H9 (cell line): ENCODE measurements around the gene PAX8. TPM values are rescaled to one million over a fixed set of nuclear protein-coding genes. Genes with fewer than 3 reads are reported as not detected.

Experiments
- DNase-seq: peaks from one replicate; pipeline ENCODE4 v3.0.0-alpha.2; 2017
- H2AFZ ChIP-seq: one replicate; pipeline ENCODE4 v1.6.1; 2013; ENCODE audit warnings: mild to moderate bottlenecking, low read length, control low read depth, moderate library complexity
- H2AK5ac ChIP-seq: 2 replicates; pipeline ENCODE4 v1.6.1; 2013; ENCODE audit warnings: low read length, control low read depth, mixed read lengths; ENCODE audit not compliant: insufficient read length
- H2BK120ac ChIP-seq: one replicate; pipeline ENCODE4 v1.6.1; 2013; ENCODE audit warnings: low read depth, mild to moderate bottlenecking, low read length, control low read depth, inconsistent platforms; ENCODE audit not compliant: poor library complexity, severe bottlenecking
- H2BK12ac ChIP-seq: 2 replicates; pipeline ENCODE4 v1.6.1; 2013; ENCODE audit warnings: low read length, control low read depth, mixed read lengths, low read depth; ENCODE audit not compliant: insufficient read length
- H2BK15ac ChIP-seq: 2 replicates; pipeline ENCODE4 v1.6.1; 2013; ENCODE audit warnings: low read depth, low read length, control low read depth
- H2BK20ac ChIP-seq: one replicate; pipeline ENCODE4 v1.6.1; 2013; ENCODE audit warnings: low read depth, mild to moderate bottlenecking, low read length, control low read depth, inconsistent platforms; ENCODE audit not compliant: poor library complexity, severe bottlenecking
- H2BK5ac ChIP-seq: 2 replicates; pipeline ENCODE4 v1.6.1; 2013; ENCODE audit warnings: low read length, control low read depth, mixed read lengths; ENCODE audit not compliant: insufficient read length
- H3K14ac ChIP-seq: 2 replicates; pipeline ENCODE4 v1.6.1; 2013; ENCODE audit warnings: low read length, control low read depth; ENCODE audit not compliant: insufficient read depth
- H3K18ac ChIP-seq: 2 replicates; pipeline ENCODE4 v1.6.1; 2013; ENCODE audit warnings: low read depth, mild to moderate bottlenecking, mixed read lengths, low read length, control low read depth; ENCODE audit not compliant: insufficient read length
- H3K23ac ChIP-seq: 2 replicates; pipeline ENCODE4 v1.6.1; 2013; ENCODE audit warnings: low read length, control low read depth, mixed read lengths, low read depth; ENCODE audit not compliant: insufficient read length
- H3K23me2 ChIP-seq: 2 replicates; pipeline ENCODE4 v1.6.1; 2013; ENCODE audit warnings: low read depth, mild to moderate bottlenecking, mixed read lengths, low read length, control low read depth; ENCODE audit not compliant: insufficient read length, poor library complexity, severe bottlenecking
- H3K27ac ChIP-seq: 2 replicates; pipeline ENCODE4 v1.5.1; 2013; ENCODE audit warnings: low read length, control low read depth, mixed read lengths, low read depth; ENCODE audit not compliant: insufficient read length
- H3K27me3 ChIP-seq: 2 replicates; pipeline ENCODE4 v1.6.1; 2013; ENCODE audit warnings: low read length, control low read depth, inconsistent platforms; ENCODE audit not compliant: insufficient read depth
- H3K4ac ChIP-seq: 2 replicates; pipeline ENCODE4 v1.6.1; 2013; ENCODE audit warnings: low read depth, mild to moderate bottlenecking, control low read depth, inconsistent platforms, low read length, moderate library complexity
- H3K4me1 ChIP-seq: 2 replicates; pipeline ENCODE4 v1.6.1; 2013; ENCODE audit warnings: low read length, control low read depth, inconsistent platforms; ENCODE audit not compliant: insufficient read depth
- H3K4me2 ChIP-seq: 2 replicates; pipeline ENCODE4 v1.6.1; 2013; ENCODE audit warnings: low read length, control low read depth, mixed read lengths; ENCODE audit not compliant: insufficient read length, insufficient read depth
- H3K56ac ChIP-seq: 2 replicates; pipeline ENCODE4 v1.6.1; 2013; ENCODE audit warnings: low read depth, mild to moderate bottlenecking, mixed read lengths, low read length, control low read depth; ENCODE audit not compliant: insufficient read length
- H3K79me1 ChIP-seq: 2 replicates; pipeline ENCODE4 v1.6.1; 2013; ENCODE audit warnings: low read depth, mild to moderate bottlenecking, moderate library complexity, low read length, control low read depth, inconsistent platforms; ENCODE audit not compliant: insufficient read depth, poor library complexity, severe bottlenecking
- H3K79me2 ChIP-seq: 2 replicates; pipeline ENCODE4 v1.6.1; 2013; ENCODE audit warnings: low read length, control low read depth, inconsistent platforms; ENCODE audit not compliant: insufficient read depth
- H3K9ac ChIP-seq: 2 replicates; pipeline ENCODE4 v1.6.1; 2013; ENCODE audit warnings: low read length, control low read depth, mixed read lengths; ENCODE audit not compliant: insufficient read length; ENCODE audit errors: extremely low read depth
- H3K9me3 ChIP-seq: one replicate; pipeline ENCODE4 v1.6.1; 2013; ENCODE audit warnings: low read depth, low read length, inconsistent platforms; ENCODE audit not compliant: control insufficient read depth
- H3T11ph ChIP-seq: one replicate; pipeline ENCODE4 v1.6.1; 2013; ENCODE audit warnings: mild to moderate bottlenecking, low read length, control low read depth, inconsistent platforms
- H4K20me1 ChIP-seq: one replicate; pipeline ENCODE4 v1.6.1; 2013; ENCODE audit not compliant: control insufficient read depth, insufficient read length, insufficient read depth
- H4K5ac ChIP-seq: 2 replicates; pipeline ENCODE4 v1.6.1; 2013; ENCODE audit warnings: low read depth, mild to moderate bottlenecking, mixed read lengths, low read length, control low read depth; ENCODE audit not compliant: insufficient read length
- H4K8ac ChIP-seq: replicated peaks from 2 replicates; pipeline ENCODE4 v1.6.1; 2013; ENCODE audit warnings: low read length, control low read depth, mixed read lengths, low read depth; ENCODE audit not compliant: insufficient read length
- H4K91ac ChIP-seq: 2 replicates; pipeline ENCODE4 v1.6.1; 2013; ENCODE audit warnings: low read depth, mild to moderate bottlenecking, moderate library complexity, mixed read lengths, low read length, control low read depth; ENCODE audit not compliant: insufficient read length
- H3K27ac Mint-ChIP-seq, 3 experiments: 2 replicates in 2 of 3; 3 replicates in 1 of 3; pipeline ENCODE4 v1.8.0; 2020 to 2021; ENCODE audit warnings: mixed read lengths in 3 of 3, mild to moderate bottlenecking in 1 of 3, moderate library complexity in 1 of 3
- H3K27me3 Mint-ChIP-seq: 2 replicates; pipeline ENCODE4 v1.8.0; 2021; ENCODE audit warnings: low read depth, mild to moderate bottlenecking, moderate library complexity, mixed read lengths
- H3K36me3 Mint-ChIP-seq, 3 experiments: 2 replicates in 2 of 3; 3 replicates in 1 of 3; pipeline ENCODE4 v1.8.0; 2020 to 2021; ENCODE audit warnings: low read depth in 3 of 3, mixed read lengths in 3 of 3; ENCODE audit not compliant: insufficient read depth in 1 of 3
- H3K4me1 Mint-ChIP-seq, 2 experiments: 2 replicates each; pipeline ENCODE4 v1.8.0; 2020; ENCODE audit warnings: mixed read lengths in 2 of 2
- H3K4me3 Mint-ChIP-seq, 2 experiments: 2 replicates in 1 of 2; 3 replicates in 1 of 2; pipeline ENCODE4 v1.8.0; 2020 to 2021; ENCODE audit warnings: mild to moderate bottlenecking in 2 of 2, mixed read lengths in 2 of 2, moderate library complexity in 1 of 2
- H3K9me3 Mint-ChIP-seq, 2 experiments: 2 replicates in 1 of 2; 3 replicates in 1 of 2; pipeline ENCODE4 v1.8.0; 2020; ENCODE audit warnings: mild to moderate bottlenecking in 2 of 2, mixed read lengths in 2 of 2, moderate library complexity in 1 of 2
- WGBS: extraction: QIAGEN DNeasy Blood & Tissue Kit; methylation state at CpG from one replicate; pipeline ENCODE4 v1.1.7; 2013; ENCODE audit warnings: missing lambda C conversion rate, low lambda C conversion rate, mixed read lengths; ENCODE audit not compliant: insufficient read length; ENCODE audit errors: extremely low coverage; 5-methylcytosine and 5-hydroxymethylcytosine counted together
- total RNA-seq: library from RNA; stranded (reverse); gene quantifications from 2 replicates; pipeline ENCODE4 v1.2.1, GENCODE V29; 2021
- TF ChIP-seq, protein P1 (sequence below): fragments of 200-600 bp; sonication (generic); conservative IDR thresholded peaks from 3 replicates; pipeline ENCODE4 v1.8.0; 2021; ENCODE audit warnings: antibody characterized with exemption, mild to moderate bottlenecking

PAX8 gene
- total RNA-seq, 1 experiment from 2014 or later, result not detected

DNA sequence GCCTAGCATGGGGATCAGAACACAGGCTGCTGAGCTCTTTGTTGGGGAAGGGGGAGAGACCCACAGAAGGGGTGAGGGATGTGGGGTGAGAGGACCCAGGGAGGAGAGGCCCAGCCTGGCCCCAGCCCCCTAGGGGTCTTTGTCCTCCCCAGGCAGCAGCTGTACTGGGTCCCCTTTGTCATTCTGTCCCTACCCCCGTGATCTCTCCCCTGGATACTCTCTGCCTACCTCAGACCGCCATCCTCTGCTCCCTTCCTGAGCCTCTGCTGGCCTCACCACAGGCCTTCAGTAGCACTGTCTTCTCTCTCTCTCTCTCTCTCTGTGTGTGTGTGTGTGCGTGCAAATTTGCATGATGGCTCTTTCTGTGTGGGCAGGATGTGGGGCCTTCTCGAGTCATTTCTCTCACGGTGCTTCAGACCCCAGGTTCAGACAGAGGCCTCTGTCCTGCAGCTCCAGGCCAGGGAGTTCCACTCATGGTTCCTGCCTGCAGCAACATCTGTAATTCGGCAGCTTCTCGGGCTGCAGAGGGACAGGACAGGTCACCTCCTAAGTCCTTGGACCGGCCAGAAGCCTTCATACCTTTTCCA lies 103.6 kb downstream of the PAX8 start:
- H4K5ac ChIP-seq, result no peak overlapping the region
- no peak overlapping the region for H2BK5ac ChIP-seq
- no peaks in the 10 kb centered on the region for H4K20me1 ChIP-seq
- Mint-ChIP-seq H3K4me1 (peaks cover 20 to 25% of the 10 kb centered on the region in 2 experiments), H3K9me3 (no peaks in the 10 kb centered on the region), H3K36me3 (no peaks in the 10 kb centered on the region; a peak in 2 of 7 replicates), H3K27ac (no peak overlapping the region), H3K4me3 (no peak overlapping the region), H3K27me3 (peaks cover under 1% of the 10 kb centered on the region)
- no peak overlapping the region for H3T11ph ChIP-seq
- no peaks in the 10 kb centered on the region for H3K9me3 ChIP-seq
- no peaks in the 10 kb centered on the region for H3K27me3 ChIP-seq
- no peak overlapping the region for H3K18ac ChIP-seq
- H2BK120ac ChIP-seq, result no peak overlapping the region
- no peak overlapping the region for H2BK20ac ChIP-seq
- H3K79me1 ChIP-seq, result no peaks in the 10 kb centered on the region
- H2BK15ac ChIP-seq, result no peak overlapping the region
- DNase-seq, result no peak
- no peak overlapping the region for H3K27ac ChIP-seq
- no peaks in the 10 kb centered on the region for H3K23me2 ChIP-seq
- H2AFZ ChIP-seq, result no peak overlapping the region
- no peaks in the 10 kb centered on the region; the same call in 1 of the 2 replicates for H3K4me1 ChIP-seq
- TF ChIP-seq, protein P1, sequence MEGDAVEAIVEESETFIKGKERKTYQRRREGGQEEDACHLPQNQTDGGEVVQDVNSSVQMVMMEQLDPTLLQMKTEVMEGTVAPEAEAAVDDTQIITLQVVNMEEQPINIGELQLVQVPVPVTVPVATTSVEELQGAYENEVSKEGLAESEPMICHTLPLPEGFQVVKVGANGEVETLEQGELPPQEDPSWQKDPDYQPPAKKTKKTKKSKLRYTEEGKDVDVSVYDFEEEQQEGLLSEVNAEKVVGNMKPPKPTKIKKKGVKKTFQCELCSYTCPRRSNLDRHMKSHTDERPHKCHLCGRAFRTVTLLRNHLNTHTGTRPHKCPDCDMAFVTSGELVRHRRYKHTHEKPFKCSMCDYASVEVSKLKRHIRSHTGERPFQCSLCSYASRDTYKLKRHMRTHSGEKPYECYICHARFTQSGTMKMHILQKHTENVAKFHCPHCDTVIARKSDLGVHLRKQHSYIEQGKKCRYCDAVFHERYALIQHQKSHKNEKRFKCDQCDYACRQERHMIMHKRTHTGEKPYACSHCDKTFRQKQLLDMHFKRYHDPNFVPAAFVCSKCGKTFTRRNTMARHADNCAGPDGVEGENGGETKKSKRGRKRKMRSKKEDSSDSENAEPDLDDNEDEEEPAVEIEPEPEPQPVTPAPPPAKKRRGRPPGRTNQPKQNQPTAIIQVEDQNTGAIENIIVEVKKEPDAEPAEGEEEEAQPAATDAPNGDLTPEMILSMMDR, result no peak
- no peaks in the 10 kb centered on the region for H3K79me2 ChIP-seq
- H3K23ac ChIP-seq, result no peak overlapping the region
- H3K4me2 ChIP-seq, result no peak overlapping the region
- no peak overlapping the region for H2BK12ac ChIP-seq
- H3K56ac ChIP-seq, result no peak overlapping the region
- H4K8ac ChIP-seq, result no peak overlapping the region
- WGBS, result no CpG with 5 or more reads among the region's 8 CpGs
- H3K9ac ChIP-seq, result no peak overlapping the region
- H3K4ac ChIP-seq, result no peak overlapping the region
- no peak overlapping the region for H4K91ac ChIP-seq
- H2AK5ac ChIP-seq, result no peak overlapping the region
- H3K14ac ChIP-seq, result no peak overlapping the region; the same call in 1 of the 2 replicates
